ENCODE results near the gene RAB40B. TPM values are rescaled to one million over a fixed set of nuclear protein-coding genes. Genes with fewer than 3 reads are reported as not detected.

RAB40B gene
- total and polyA plus RNA-seq, 2 of the 13 experiments (the other 11 are each of a cell fraction or from before 2014, with no cell fraction given), result 6.2 to 6.5 TPM

DNA sequence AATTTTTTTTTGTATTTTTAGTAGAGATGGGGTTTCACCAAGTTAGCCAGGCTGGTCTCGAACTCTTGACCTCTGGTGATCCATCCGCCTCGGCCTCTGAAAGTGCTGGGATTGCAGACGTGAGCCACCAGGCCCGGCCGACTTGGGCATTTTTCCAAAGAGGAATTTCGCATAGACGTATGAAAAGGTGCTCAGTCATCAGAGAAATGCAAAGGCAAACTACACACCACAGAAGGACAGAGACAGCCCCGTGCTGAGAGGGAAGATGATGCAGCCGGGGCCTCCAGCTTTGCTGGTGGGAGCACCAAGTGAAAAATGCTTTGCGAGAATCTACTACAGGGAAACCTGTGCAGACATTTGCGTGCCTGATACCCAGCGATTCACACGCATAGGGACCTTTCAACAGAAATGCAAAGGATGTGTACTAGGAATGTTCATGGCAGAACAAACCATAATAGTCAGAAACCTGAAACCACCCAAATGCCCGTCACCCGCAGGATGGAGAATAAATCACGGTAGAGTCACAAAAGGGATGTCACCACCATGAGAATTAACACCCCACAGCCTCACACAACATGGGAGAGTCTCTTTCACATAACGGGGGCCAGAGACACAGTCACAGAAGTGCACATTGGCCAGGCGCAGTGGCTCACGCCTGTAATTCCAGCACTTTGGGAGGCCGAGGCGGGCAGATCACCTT, 5.2 kb downstream of the RAB40B start:
- BruUV-seq (replicated peaks), result no TSS peak
- no peak overlapping the region for H2AFZ ChIP-seq (ENCODE audit: low read length)
- no peak overlapping the region for H3K9ac ChIP-seq (ENCODE audit: insufficient read depth, low read depth, low read length)
- WGBS (ENCODE audit: low lambda C conversion rate), result 90% methylated on average over 22 of the region's 22 CpGs
- H3K79me2 ChIP-seq (ENCODE audit: insufficient read depth, low read length), result no peaks in the 10 kb centered on the region
- ATAC-seq, result no peak
- no peak for DNase-seq (ENCODE audit: low spot score)
- CTCF ChIA-PET (ENCODE audit: low intra/inter-chr PET ratio, low total read pairs), result no interaction called here
- POLR2A ChIA-PET, result no interaction called here
- H3K4me3 ChIP-seq (replicated peaks in 1 of 3; ENCODE audit: insufficient read depth in 1 of 3, low read depth in 2 of 3, low read length in 3 of 3), result no peak overlapping the region
- in situ Hi-C loops (cut with HindIII; ENCODE audit: extremely low pct_ligation_motif_present, low pct_unique_long_range_greater_than_20kb) (no loop called here), intact Hi-C loops (cut with micrococcal nuclease; ENCODE audit: unreplicated experiment) (no loop called here)
- no peaks in the 10 kb centered on the region for H4K20me1 ChIP-seq (ENCODE audit: insufficient read depth, low read length)
- no peak overlapping the region for H3K4me2 ChIP-seq (ENCODE audit: low read depth, low read length)
- no peak for FAIRE-seq
- peaks cover 15% of the 10 kb centered on the region for H3K9me3 ChIP-seq (ENCODE audit: low read length)
- H3K27me3 ChIP-seq (ENCODE audit: control insufficient read depth in 1 of 2, insufficient read depth in 2 of 2, low read length in 2 of 2), result peaks cover 0 to 3% of the 10 kb centered on the region in 2 experiments; a peak in 1 of 5 replicates
- no peaks in the 10 kb centered on the region for H3K36me3 ChIP-seq (replicated peaks in 1 of 2; ENCODE audit: control insufficient read depth in 1 of 2, insufficient read depth in 2 of 2, low read length in 2 of 2)
- no peak overlapping the region for H3K27ac ChIP-seq (ENCODE audit: extremely low read length, insufficient read depth, low read length)
- H3K4me1 ChIP-seq (ENCODE audit: insufficient read depth, low read length), result peaks cover 13% of the 10 kb centered on the region; the same call in 1 of the 2 replicates
- TF ChIP-seq MLXIP (CRISPR knock-in tag; IDR thresholded peaks at IDR 0.05; ENCODE audit: borderline replicate concordance) (no peak), JDP2 (CRISPR knock-in tag; IDR thresholded peaks at IDR 0.05; ENCODE audit: borderline replicate concordance) (no peak), ZNF737 (CRISPR knock-in tag; IDR thresholded peaks at IDR 0.05; ENCODE audit: borderline replicate concordance) (no peak)
- TF ChIP-seq, protein P1, sequence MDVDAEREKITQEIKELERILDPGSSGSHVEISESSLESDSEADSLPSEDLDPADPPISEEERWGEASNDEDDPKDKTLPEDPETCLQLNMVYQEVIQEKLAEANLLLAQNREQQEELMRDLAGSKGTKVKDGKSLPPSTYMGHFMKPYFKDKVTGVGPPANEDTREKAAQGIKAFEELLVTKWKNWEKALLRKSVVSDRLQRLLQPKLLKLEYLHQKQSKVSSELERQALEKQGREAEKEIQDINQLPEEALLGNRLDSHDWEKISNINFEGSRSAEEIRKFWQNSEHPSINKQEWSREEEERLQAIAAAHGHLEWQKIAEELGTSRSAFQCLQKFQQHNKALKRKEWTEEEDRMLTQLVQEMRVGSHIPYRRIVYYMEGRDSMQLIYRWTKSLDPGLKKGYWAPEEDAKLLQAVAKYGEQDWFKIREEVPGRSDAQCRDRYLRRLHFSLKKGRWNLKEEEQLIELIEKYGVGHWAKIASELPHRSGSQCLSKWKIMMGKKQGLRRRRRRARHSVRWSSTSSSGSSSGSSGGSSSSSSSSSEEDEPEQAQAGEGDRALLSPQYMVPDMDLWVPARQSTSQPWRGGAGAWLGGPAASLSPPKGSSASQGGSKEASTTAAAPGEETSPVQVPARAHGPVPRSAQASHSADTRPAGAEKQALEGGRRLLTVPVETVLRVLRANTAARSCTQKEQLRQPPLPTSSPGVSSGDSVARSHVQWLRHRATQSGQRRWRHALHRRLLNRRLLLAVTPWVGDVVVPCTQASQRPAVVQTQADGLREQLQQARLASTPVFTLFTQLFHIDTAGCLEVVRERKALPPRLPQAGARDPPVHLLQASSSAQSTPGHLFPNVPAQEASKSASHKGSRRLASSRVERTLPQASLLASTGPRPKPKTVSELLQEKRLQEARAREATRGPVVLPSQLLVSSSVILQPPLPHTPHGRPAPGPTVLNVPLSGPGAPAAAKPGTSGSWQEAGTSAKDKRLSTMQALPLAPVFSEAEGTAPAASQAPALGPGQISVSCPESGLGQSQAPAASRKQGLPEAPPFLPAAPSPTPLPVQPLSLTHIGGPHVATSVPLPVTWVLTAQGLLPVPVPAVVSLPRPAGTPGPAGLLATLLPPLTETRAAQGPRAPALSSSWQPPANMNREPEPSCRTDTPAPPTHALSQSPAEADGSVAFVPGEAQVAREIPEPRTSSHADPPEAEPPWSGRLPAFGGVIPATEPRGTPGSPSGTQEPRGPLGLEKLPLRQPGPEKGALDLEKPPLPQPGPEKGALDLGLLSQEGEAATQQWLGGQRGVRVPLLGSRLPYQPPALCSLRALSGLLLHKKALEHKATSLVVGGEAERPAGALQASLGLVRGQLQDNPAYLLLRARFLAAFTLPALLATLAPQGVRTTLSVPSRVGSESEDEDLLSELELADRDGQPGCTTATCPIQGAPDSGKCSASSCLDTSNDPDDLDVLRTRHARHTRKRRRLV (CRISPR knock-in tag; IDR thresholded peaks at IDR 0.05), result no peak
- TF ChIP-seq, protein P2, sequence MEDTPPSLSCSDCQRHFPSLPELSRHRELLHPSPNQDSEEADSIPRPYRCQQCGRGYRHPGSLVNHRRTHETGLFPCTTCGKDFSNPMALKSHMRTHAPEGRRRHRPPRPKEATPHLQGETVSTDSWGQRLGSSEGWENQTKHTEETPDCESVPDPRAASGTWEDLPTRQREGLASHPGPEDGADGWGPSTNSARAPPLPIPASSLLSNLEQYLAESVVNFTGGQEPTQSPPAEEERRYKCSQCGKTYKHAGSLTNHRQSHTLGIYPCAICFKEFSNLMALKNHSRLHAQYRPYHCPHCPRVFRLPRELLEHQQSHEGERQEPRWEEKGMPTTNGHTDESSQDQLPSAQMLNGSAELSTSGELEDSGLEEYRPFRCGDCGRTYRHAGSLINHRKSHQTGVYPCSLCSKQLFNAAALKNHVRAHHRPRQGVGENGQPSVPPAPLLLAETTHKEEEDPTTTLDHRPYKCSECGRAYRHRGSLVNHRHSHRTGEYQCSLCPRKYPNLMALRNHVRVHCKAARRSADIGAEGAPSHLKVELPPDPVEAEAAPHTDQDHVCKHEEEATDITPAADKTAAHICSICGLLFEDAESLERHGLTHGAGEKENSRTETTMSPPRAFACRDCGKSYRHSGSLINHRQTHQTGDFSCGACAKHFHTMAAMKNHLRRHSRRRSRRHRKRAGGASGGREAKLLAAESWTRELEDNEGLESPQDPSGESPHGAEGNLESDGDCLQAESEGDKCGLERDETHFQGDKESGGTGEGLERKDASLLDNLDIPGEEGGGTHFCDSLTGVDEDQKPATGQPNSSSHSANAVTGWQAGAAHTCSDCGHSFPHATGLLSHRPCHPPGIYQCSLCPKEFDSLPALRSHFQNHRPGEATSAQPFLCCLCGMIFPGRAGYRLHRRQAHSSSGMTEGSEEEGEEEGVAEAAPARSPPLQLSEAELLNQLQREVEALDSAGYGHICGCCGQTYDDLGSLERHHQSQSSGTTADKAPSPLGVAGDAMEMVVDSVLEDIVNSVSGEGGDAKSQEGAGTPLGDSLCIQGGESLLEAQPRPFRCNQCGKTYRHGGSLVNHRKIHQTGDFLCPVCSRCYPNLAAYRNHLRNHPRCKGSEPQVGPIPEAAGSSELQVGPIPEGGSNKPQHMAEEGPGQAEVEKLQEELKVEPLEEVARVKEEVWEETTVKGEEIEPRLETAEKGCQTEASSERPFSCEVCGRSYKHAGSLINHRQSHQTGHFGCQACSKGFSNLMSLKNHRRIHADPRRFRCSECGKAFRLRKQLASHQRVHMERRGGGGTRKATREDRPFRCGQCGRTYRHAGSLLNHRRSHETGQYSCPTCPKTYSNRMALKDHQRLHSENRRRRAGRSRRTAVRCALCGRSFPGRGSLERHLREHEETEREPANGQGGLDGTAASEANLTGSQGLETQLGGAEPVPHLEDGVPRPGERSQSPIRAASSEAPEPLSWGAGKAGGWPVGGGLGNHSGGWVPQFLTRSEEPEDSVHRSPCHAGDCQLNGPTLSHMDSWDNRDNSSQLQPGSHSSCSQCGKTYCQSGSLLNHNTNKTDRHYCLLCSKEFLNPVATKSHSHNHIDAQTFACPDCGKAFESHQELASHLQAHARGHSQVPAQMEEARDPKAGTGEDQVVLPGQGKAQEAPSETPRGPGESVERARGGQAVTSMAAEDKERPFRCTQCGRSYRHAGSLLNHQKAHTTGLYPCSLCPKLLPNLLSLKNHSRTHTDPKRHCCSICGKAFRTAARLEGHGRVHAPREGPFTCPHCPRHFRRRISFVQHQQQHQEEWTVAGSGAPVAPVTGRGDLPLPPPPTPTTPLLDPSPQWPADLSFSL (CRISPR knock-in tag; IDR thresholded peaks at IDR 0.05), result no peak
- TF ChIP-seq, protein P3, sequence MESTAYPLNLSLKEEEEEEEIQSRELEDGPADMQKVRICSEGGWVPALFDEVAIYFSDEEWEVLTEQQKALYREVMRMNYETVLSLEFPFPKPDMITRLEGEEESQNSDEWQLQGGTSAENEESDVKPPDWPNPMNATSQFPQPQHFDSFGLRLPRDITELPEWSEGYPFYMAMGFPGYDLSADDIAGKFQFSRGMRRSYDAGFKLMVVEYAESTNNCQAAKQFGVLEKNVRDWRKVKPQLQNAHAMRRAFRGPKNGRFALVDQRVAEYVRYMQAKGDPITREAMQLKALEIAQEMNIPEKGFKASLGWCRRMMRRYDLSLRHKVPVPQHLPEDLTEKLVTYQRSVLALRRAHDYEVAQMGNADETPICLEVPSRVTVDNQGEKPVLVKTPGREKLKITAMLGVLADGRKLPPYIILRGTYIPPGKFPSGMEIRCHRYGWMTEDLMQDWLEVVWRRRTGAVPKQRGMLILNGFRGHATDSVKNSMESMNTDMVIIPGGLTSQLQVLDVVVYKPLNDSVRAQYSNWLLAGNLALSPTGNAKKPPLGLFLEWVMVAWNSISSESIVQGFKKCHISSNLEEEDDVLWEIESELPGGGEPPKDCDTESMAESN (CRISPR knock-in tag; conservative IDR thresholded peaks at IDR 0.05), result no peak
